Measurements from ENCODE around the gene DCLK1.

The DCLK1 gene

DNA sequence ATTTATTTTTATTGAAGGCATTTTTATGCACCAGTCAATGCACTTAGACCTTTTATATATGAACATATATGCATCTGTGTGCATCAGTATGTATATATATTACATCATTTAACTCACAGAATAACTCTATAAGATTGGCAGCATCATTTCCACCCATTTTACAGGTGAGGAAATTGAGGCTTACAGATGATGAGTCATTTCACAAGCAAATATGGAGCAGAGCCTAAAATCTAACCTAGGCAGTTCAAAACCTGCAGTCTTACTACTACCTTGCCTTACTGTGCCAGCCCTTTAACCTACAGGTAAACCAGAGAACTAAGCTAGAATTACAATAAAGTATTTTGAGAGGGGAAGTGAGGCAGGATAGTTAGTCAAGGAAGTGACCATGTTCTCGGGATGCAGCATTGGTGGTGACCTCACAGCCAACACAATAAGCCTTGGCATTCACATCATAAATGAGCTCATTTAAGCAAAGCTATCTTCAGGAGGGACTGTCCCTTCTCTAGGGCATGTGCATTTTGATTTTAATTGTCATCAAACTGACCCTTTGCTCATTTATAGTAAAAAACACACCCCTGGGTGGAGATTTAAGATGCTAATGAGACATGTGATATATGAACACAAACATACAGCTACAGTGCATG is 274.3 kb downstream of the DCLK1 start:
- TF ChIP-seq, protein P1, sequence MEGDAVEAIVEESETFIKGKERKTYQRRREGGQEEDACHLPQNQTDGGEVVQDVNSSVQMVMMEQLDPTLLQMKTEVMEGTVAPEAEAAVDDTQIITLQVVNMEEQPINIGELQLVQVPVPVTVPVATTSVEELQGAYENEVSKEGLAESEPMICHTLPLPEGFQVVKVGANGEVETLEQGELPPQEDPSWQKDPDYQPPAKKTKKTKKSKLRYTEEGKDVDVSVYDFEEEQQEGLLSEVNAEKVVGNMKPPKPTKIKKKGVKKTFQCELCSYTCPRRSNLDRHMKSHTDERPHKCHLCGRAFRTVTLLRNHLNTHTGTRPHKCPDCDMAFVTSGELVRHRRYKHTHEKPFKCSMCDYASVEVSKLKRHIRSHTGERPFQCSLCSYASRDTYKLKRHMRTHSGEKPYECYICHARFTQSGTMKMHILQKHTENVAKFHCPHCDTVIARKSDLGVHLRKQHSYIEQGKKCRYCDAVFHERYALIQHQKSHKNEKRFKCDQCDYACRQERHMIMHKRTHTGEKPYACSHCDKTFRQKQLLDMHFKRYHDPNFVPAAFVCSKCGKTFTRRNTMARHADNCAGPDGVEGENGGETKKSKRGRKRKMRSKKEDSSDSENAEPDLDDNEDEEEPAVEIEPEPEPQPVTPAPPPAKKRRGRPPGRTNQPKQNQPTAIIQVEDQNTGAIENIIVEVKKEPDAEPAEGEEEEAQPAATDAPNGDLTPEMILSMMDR (IDR thresholded peaks at IDR 0.05; ENCODE audit: insufficient read depth, missing control alignments), result no peak
- DNase-seq (ENCODE audit: insufficient read length, low spot score) (no peak), FAIRE-seq (no peak)

DNA sequence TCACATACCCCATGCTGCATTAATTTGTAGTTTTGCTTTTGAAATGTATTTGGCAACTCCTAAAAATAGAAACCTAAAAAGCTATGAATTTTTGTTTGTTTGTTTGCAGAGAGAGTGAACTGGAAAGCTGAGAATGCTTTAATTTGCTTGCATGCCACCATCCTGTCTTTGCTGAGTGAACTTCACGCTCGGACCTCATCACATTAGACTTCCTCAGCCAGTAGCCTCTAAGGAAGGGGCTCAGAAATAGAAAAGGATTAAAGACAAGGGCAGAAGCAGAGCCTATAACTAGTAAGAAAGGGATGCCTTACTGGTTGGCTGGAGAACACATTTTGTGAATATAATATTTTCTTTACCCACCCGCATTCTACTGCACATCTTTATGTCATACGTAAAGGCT is 275.1 kb downstream of the DCLK1 start:
- FAIRE-seq, result no peak
- TF ChIP-seq, protein P1 (IDR thresholded peaks at IDR 0.05; ENCODE audit: insufficient read depth, missing control alignments), result no peak
- no peak for DNase-seq (ENCODE audit: insufficient read length, low spot score)

DNA sequence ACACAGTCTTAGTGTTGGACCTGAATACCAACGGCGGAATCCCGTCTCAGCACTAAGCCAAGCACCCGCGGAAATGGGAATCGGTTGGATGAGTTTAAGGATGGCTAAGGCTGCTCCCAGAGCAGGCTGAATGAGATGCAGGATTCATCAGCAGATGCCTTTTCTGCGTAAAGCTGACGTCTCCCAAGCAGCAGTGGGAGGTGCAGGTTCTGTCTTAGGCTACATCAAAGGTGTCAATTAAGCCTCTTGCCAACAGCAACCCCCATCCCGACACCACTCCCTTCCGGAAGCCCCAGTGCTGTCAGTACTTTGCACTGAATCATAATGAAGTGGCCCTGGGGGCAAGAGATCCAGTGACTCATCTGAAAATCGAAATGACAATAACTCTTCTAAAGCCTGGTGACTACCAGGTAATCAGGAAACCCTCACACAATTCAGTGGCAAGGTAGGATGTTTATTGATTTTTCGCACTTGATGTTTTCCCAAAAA is 275.6 kb downstream of the DCLK1 start:
- DNase-seq (ENCODE audit: insufficient read length, low spot score) (no peak), FAIRE-seq (no peak)
- TF ChIP-seq, protein P1 (IDR thresholded peaks at IDR 0.05; ENCODE audit: insufficient read depth, missing control alignments), result no peak

DNA sequence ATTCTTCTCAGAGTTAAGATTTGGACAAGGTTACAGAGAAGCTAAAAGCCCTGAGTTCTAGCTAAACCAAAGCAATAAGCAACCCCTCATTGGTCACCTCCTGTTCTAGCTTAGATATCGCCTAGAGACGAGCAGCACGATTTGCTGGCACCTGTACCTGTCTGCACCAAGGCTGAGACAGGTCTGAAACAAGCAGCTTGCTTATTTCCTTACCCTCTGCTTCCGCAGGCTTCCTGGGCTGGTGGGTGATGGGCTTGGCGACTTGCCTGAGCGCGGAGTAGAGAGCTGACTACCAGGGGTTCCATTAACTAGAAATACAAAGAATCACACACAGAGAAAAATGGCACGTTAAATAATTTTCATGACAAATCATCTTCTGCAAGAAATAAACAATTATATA is 276.9 kb downstream of the DCLK1 start:
- TF ChIP-seq, protein P1 (IDR thresholded peaks at IDR 0.05; ENCODE audit: insufficient read depth, missing control alignments), result no peak
- FAIRE-seq (no peak), DNase-seq (ENCODE audit: insufficient read length, low spot score) (no peak)

DNA sequence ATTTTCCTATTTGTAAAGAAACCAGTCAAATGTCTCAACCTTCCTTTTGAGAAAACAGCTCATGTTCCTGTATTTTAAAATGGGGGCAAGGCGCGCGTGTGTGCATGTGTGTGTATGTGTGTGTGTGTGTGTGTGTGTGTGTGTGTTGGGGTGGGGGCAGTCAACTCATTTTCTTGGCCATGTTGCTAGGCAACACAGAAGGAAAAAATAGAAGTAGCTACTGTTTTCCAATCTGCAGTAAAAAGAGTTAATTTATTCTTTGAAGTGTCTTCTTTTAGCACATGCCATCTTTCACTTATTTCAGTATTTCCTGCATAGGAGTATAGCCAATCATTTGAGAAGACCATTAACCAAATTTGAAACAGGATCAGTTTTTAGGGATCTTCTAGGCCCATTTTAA is 279.3 kb downstream of the DCLK1 start:
- TF ChIP-seq, protein P1 (IDR thresholded peaks at IDR 0.05; ENCODE audit: insufficient read depth, missing control alignments), result no peak
- FAIRE-seq, result no peak
- no peak for DNase-seq (ENCODE audit: insufficient read length, low spot score)

DNA sequence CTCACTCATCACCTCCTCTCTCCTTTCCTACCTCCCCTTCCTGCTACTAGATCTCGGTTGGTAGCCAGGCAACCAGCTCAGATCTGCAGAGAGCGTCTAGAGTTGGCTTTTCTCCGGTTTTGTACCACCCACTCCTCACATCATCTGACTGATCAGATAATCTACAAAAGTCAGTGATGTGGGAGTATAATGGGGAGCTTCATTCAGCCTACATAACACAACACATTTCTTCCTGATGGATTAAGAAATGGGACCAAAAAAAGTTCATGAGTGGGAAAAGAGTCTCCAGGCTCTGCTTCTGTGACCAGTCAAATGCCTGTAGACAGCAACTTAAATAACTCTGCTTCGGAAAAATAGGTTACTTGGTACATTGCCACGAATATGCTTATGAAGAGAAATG is 279.8 kb downstream of the DCLK1 start:
- FAIRE-seq, result no peak
- DNase-seq (ENCODE audit: insufficient read length, low spot score), result no peak
- TF ChIP-seq, protein P1 (IDR thresholded peaks at IDR 0.05; ENCODE audit: insufficient read depth, missing control alignments), result no peak

DNA sequence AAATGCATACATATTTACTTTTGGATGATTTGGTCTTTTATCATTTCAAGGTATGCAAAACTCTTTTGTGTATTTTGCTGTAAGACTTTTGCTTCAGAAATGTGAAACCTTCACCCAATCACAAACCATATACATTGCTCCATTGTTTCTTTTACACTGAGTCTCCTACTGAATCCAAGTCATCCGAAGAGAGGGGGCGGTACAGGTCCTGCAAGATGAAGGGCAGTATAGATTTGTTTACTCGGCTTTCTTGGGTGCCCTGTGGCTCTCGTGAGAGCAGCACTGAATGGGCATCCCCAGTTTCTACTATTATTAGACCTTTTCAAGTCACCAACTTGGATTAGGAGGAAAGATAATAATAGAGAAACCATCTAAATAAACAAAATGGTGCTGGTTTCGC is 280.6 kb downstream of the DCLK1 start:
- TF ChIP-seq, protein P1 (IDR thresholded peaks at IDR 0.05; ENCODE audit: insufficient read depth, missing control alignments), result no peak
- FAIRE-seq, result no peak
- no peak for DNase-seq (ENCODE audit: insufficient read length, low spot score)

Measured in D721Med (cell line).